IMR-90 (cell line): ENCODE measurements around the gene TRMT1L. TPM values are rescaled to one million over a fixed set of nuclear protein-coding genes. Genes with fewer than 3 reads are reported as not detected.

ENCODE experiments used
- ATAC-seq: fragments of 200-7000 bp; cut with Tn5 transposase; 2 replicates; pipeline ENCODE4 v1.9.1; 2020; ENCODE audit warnings: low read depth, mild to moderate bottlenecking, moderate library complexity
- BruUV-seq: library from RNA; stranded (reverse); fragments of 400-500 nt; replicated peaks from 2 replicates; lab custom pipeline; 2021; lab: Mats Ljungman, UMichigan
- CTCF ChIA-PET: fragments of 300-600 bp; formaldehyde crosslinking; extraction: SDS; loops from one replicate; lab custom pipeline; 2021; ENCODE audit warnings: antibody characterized with exemption; lab: Yijun Ruan, JAX
- POLR2A ChIA-PET: fragments of 300-600 bp; sonication (Branson Sonifier 250); formaldehyde crosslinking; loops from one replicate; lab custom pipeline; 2022; ENCODE audit warnings: antibody characterized with exemption; ENCODE audit not compliant: unreplicated experiment; lab: Charles Lee
- DNase-seq: peaks from one replicate; pipeline ENCODE4 v3.0.0; 2013
- H2AFZ ChIP-seq: replicated peaks from 2 replicates; pipeline ENCODE3; 2013; ENCODE audit warnings: low read length, mild to moderate bottlenecking; ENCODE audit not compliant: poor library complexity
- H2AK5ac ChIP-seq: 2 replicates; pipeline ENCODE4 v1.6.1; 2013; ENCODE audit warnings: low read depth, low read length, inconsistent platforms
- H2AK9ac ChIP-seq: replicated peaks from 2 replicates; pipeline ENCODE3; 2013; ENCODE audit warnings: mild to moderate bottlenecking, low read depth, low read length, moderate library complexity; ENCODE audit not compliant: poor library complexity
- H2BK120ac ChIP-seq: 2 replicates; pipeline ENCODE4 v1.6.1; 2013; ENCODE audit warnings: low read depth, low read length, inconsistent platforms
- H2BK15ac ChIP-seq: 3 replicates; pipeline ENCODE4 v1.6.1; 2013; ENCODE audit warnings: low read depth, low read length, inconsistent platforms
- H2BK20ac ChIP-seq: 2 replicates; pipeline ENCODE4 v1.6.1; 2013; ENCODE audit warnings: low read depth, mild to moderate bottlenecking, inconsistent platforms, low read length, moderate library complexity
- H2BK5ac ChIP-seq: 2 replicates; pipeline ENCODE4 v1.6.1; 2013; ENCODE audit warnings: mild to moderate bottlenecking, low read depth, low read length, inconsistent platforms; ENCODE audit not compliant: poor library complexity, severe bottlenecking
- H3K14ac ChIP-seq: replicated peaks from 2 replicates; pipeline ENCODE4 v1.6.1; 2013; ENCODE audit warnings: low read depth, low read length, inconsistent platforms
- H3K18ac ChIP-seq: 2 replicates; pipeline ENCODE4 v1.6.1; 2013; ENCODE audit warnings: low read depth, low read length, control low read depth
- H3K23ac ChIP-seq: 2 replicates; pipeline ENCODE4 v1.6.1; 2013; ENCODE audit warnings: low read depth, low read length, inconsistent platforms
- H3K27ac ChIP-seq: 2 replicates; pipeline ENCODE4 v1.5.1; 2013; ENCODE audit warnings: mild to moderate bottlenecking, control low read depth, low read length; ENCODE audit not compliant: insufficient read depth
- H3K27me3 ChIP-seq: 2 replicates; pipeline ENCODE4 v1.6.1; 2013; ENCODE audit warnings: low read length; ENCODE audit not compliant: control insufficient read depth, insufficient read depth
- H3K36me3 ChIP-seq: 2 replicates; pipeline ENCODE4 v1.6.1; 2013; ENCODE audit warnings: low read length, mixed read lengths; ENCODE audit not compliant: control insufficient read depth, insufficient read depth
- H3K4ac ChIP-seq: 2 replicates; pipeline ENCODE4 v1.6.1; 2013; ENCODE audit warnings: low read depth, low read length, inconsistent platforms
- H3K4me1 ChIP-seq: 2 replicates; pipeline ENCODE4 v1.6.1; 2013; ENCODE audit warnings: low read length, mixed read lengths; ENCODE audit not compliant: control insufficient read depth, insufficient read depth
- H3K4me2 ChIP-seq: 2 replicates; pipeline ENCODE4 v1.6.1; 2013; ENCODE audit warnings: low read depth, mild to moderate bottlenecking, control low read depth, low read length, moderate library complexity
- H3K4me3 ChIP-seq: 2 replicates; pipeline ENCODE4 v1.5.1; 2013; ENCODE audit warnings: low read depth, mild to moderate bottlenecking, control low read depth, low read length, moderate library complexity; ENCODE audit not compliant: insufficient read depth
- H3K56ac ChIP-seq: 2 replicates; pipeline ENCODE4 v1.6.1; 2013; ENCODE audit warnings: low read length, inconsistent platforms; ENCODE audit not compliant: insufficient read depth; ENCODE audit errors: extremely low read depth
- H3K79me1 ChIP-seq, 2 experiments: 2 replicates each; pipeline ENCODE4 v1.6.1; 2013; ENCODE audit warnings: low read length in 2 of 2, inconsistent platforms in 1 of 2, low read depth in 1 of 2
- H3K9ac ChIP-seq: 2 replicates; pipeline ENCODE4 v1.6.1; 2013; ENCODE audit warnings: low read depth, low read length, control low read depth
- H3K9me1 ChIP-seq: 2 replicates; pipeline ENCODE4 v1.6.1; 2013; ENCODE audit warnings: low read length, inconsistent platforms; ENCODE audit not compliant: insufficient read depth
- H3K9me3 ChIP-seq: 2 replicates; pipeline ENCODE4 v1.6.1; 2013; ENCODE audit warnings: low read length; ENCODE audit not compliant: control insufficient read depth, insufficient read depth
- H4K20me1 ChIP-seq: 2 replicates; pipeline ENCODE4 v1.6.1; 2013; ENCODE audit warnings: low read length, inconsistent platforms; ENCODE audit not compliant: insufficient read depth
- H4K5ac ChIP-seq: 2 replicates; pipeline ENCODE4 v1.6.1; 2013; ENCODE audit warnings: mild to moderate bottlenecking, low read depth, low read length, control low read depth
- H4K8ac ChIP-seq, 2 experiments: 2 replicates each; pipeline ENCODE4 v1.6.1; 2013; ENCODE audit warnings: low read depth in 2 of 2, low read length in 2 of 2, control low read depth in 1 of 2, inconsistent platforms in 1 of 2
- H4K91ac ChIP-seq: 2 replicates; pipeline ENCODE4 v1.6.1; 2013; ENCODE audit warnings: low read depth, low read length, inconsistent platforms; ENCODE audit not compliant: insufficient read depth
- FOS ChIP-seq: fragments of 150-350 bp; IDR thresholded peaks from 2 replicates; pipeline ENCODE4 v1.6.1; 2016; ENCODE audit warnings: low read depth, low read length
- NFE2L2 ChIP-seq: fragments of 150-350 bp; IDR thresholded peaks from 2 replicates; pipeline ENCODE4 v1.6.1; 2016; ENCODE audit warnings: low read depth, mild to moderate bottlenecking, low read length
- WGBS, 2 experiments: methylation state at CpG; one replicate each; pipeline versions ENCODE4 v1.1.5 to v1.1.7; 2013; ENCODE audit warnings: missing lambda C conversion rate in 2 of 2; ENCODE audit not compliant: insufficient read length in 1 of 2; ENCODE audit errors: extremely low coverage in 2 of 2; 5-methylcytosine and 5-hydroxymethylcytosine counted together
- dilution Hi-C: fragments of 300-500 bp; cut with HindIII; formaldehyde crosslinking; loops from one replicate; pipeline ENCODE4 v1.14.3; 2018; ENCODE audit warnings: low sequenced_read_pairs; ENCODE audit not compliant: unreplicated experiment
- in situ Hi-C: fragments of 300-500 bp; cut with MboI; formaldehyde crosslinking; loops from 3 replicates; pipeline ENCODE4 v1.14.3; 2019; ENCODE audit warnings: low sequenced_read_pairs, inconsistent platforms, mixed read lengths
- intact Hi-C: fragments of 100-400 bp; cut with micrococcal nuclease; formaldehyde crosslinking; loops from 2 replicates; pipeline ENCODE4 v1.10.0; 2022
- polyA plus RNA-seq, 3 experiments: library from polyadenylated mRNA; depleted of rRNA; stranded (reverse); fragments of >200 nt; gene quantifications; 2 replicates each; pipeline ENCODE4 v1.2.3, GENCODE V29; 2012; ENCODE audit warnings: low replicate concordance in 1 of 3
- total RNA-seq: library from RNA; depleted of rRNA; stranded (reverse); fragments of >200 nt; gene quantifications from 2 replicates; pipeline ENCODE4 v1.2.3, GENCODE V29; 2012

TRMT1L gene
- total and polyA plus RNA-seq, 2 of the 4 experiments (the other 2 are of a cell fraction): 11.0 to 21.9 TPM

DNA sequence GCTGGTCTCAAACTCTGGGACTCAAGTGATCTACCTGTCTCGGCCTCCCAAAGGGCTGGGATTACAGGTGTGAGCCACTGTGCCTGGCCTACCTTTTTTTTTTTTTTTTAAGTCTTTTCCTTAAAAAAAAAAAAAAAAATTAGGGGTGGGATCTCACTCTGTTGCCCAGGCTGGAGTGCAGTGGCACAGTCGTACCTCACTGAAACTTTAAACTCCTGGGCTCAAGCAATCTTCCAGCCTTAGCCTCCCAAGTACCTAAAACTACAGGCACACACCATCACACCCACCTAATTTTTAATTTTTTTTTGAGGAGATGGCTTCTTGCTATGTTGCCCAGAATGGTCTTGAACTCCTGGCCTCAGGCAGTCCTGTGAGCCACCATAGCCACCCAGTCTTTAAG is 72.9 kb downstream of the TRMT1L start:
- Histone ChIP-seq H2AFZ (no peak overlapping the region), H2BK5ac (no peak overlapping the region), H3K9me3 (no peaks in the 10 kb centered on the region), H3K18ac (no peak overlapping the region), H3K36me3 (no peaks in the 10 kb centered on the region; the same call in 1 of the 2 replicates), H4K5ac (no peak overlapping the region), H3K9me1 (no peaks in the 10 kb centered on the region), H3K4me1 (no peaks in the 10 kb centered on the region), H3K4ac (no peak overlapping the region), H3K79me1 (peaks cover 27 to 45% of the 10 kb centered on the region in 2 experiments), H3K9ac (no peak overlapping the region), H3K14ac (no peak overlapping the region), H3K27ac (no peak overlapping the region), H4K20me1 (peaks cover 14% of the 10 kb centered on the region), H2AK9ac (no peak overlapping the region), H3K27me3 (no peaks in the 10 kb centered on the region), H4K8ac (no peak overlapping the region), H3K56ac (no peak overlapping the region), H2BK120ac (no peak overlapping the region), H4K91ac (no peak overlapping the region), H3K23ac (no peak overlapping the region), H2BK20ac (no peak overlapping the region), H2AK5ac (no peak overlapping the region), H3K4me3 (no peak overlapping the region), H3K4me2 (no peak overlapping the region), H2BK15ac (no peak overlapping the region)
- dilution Hi-C loops (no loop called here), intact Hi-C loops (no loop called here), in situ Hi-C loops (no loop called here)
- ChIA-PET POLR2A (no interaction called here), CTCF (no interaction called here)
- DNase-seq (no peak), ATAC-seq (no peak)
- BruUV-seq: no TSS peak
- TF ChIP-seq FOS (no peak), NFE2L2 (no peak)
- no CpG with 5 or more reads among the region's 2 CpGs for WGBS, 2 experiments
